Osteocyte (in vitro differentiated cells): ENCODE results near the gene TCERG1L. TPM values are rescaled to one million over a fixed set of nuclear protein-coding genes. Genes with fewer than 3 reads are reported as not detected.

ENCODE experiments used
- DNase-seq: peaks from one replicate; pipeline ENCODE4 v3.0.0; 2021; ENCODE audit warnings: mixed read lengths; ENCODE audit not compliant: unreplicated experiment; ENCODE audit errors: extremely low spot score
- H3K27ac Mint-ChIP-seq: one replicate; pipeline ENCODE4 v1.8.0; 2021; ENCODE audit warnings: mild to moderate bottlenecking, mixed read lengths; ENCODE audit not compliant: unreplicated experiment
- H3K27me3 Mint-ChIP-seq: one replicate; pipeline ENCODE4 v1.8.0; 2021; ENCODE audit warnings: mixed read lengths; ENCODE audit not compliant: unreplicated experiment
- H3K36me3 Mint-ChIP-seq: one replicate; pipeline ENCODE4 v1.8.0; 2021; ENCODE audit warnings: mixed read lengths; ENCODE audit not compliant: unreplicated experiment
- H3K4me1 Mint-ChIP-seq: one replicate; pipeline ENCODE4 v1.8.0; 2021; ENCODE audit warnings: mixed read lengths; ENCODE audit not compliant: unreplicated experiment
- H3K4me3 Mint-ChIP-seq: one replicate; pipeline ENCODE4 v1.8.0; 2021; ENCODE audit warnings: mild to moderate bottlenecking, moderate library complexity, mixed read lengths; ENCODE audit not compliant: unreplicated experiment
- H3K9me3 Mint-ChIP-seq: one replicate; pipeline ENCODE4 v1.8.0; 2021; ENCODE audit warnings: mixed read lengths; ENCODE audit not compliant: unreplicated experiment
- CTCF ChIP-seq: fragments of 200-600 bp; sonication (generic); IDR thresholded peaks from 2 replicates; pipeline ENCODE4 v1.5.0; 2021; ENCODE audit warnings: antibody characterized with exemption, mild to moderate bottlenecking, moderate library complexity
- total RNA-seq: library from RNA; stranded (reverse); gene quantifications from 2 replicates; pipeline ENCODE4 v1.2.1, GENCODE V29; 2021

The TCERG1L gene
- total RNA-seq, 1 donor from 2014 or later, result not detected

GRCh38 chr10:131205556-131205955 lies 106.0 kb downstream of the TCERG1L start:
- Mint-ChIP-seq H3K9me3 (peaks cover 10% of the 10 kb centered on the region), H3K27me3 (no peaks in the 10 kb centered on the region), H3K4me3 (no peak overlapping the region), H3K36me3 (no peaks in the 10 kb centered on the region), H3K27ac (no peak overlapping the region), H3K4me1 (no peaks in the 10 kb centered on the region)
- DNase-seq, result peak; percentile 80
- no peak for TF ChIP-seq CTCF

DNA sequence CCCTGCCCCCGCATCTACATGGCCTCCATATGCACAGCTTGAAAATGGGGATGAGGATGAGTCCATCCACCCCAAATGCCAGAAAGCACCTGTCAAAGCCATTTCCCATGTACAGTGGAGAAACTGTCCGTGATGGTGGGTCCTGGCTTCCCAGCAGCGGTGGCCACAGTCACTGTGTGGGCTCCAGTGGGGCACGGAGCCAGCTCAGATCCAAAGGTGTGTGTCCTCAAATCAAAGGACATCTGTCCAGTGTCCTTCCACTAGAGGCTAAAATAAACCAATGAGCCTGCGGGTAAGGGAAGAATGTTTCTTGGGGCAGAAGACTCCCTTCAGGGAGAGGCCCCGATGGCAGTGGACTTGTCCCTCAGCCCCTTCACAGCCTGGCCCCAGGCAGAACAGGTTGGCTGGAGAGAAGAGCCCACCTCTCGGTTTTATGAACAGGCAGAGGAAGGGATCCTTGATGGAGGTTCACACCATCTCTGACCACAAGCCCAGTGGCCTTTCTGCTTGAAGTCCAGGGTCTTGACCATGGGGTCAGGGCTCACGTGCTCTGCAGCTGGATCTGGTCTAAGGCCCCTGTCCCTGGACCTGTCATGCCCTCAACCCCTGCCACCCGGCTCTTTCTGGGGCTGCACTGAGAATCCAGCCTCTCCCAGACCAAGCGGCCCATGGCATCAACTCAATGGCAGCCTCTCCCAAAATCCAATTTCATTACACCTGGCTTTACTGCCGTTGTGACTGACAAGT lies 106.9 kb downstream of the TCERG1L start:
- DNase-seq, result peak; percentile 80
- no peaks in the 10 kb centered on the region for H3K27me3 Mint-ChIP-seq
- no peak overlapping the region for H3K27ac Mint-ChIP-seq
- H3K4me3 Mint-ChIP-seq, result no peak overlapping the region
- no peak for TF ChIP-seq CTCF
- H3K4me1 Mint-ChIP-seq, result no peaks in the 10 kb centered on the region
- H3K9me3 Mint-ChIP-seq, result peaks cover 15% of the 10 kb centered on the region
- no peaks in the 10 kb centered on the region for H3K36me3 Mint-ChIP-seq

DNA sequence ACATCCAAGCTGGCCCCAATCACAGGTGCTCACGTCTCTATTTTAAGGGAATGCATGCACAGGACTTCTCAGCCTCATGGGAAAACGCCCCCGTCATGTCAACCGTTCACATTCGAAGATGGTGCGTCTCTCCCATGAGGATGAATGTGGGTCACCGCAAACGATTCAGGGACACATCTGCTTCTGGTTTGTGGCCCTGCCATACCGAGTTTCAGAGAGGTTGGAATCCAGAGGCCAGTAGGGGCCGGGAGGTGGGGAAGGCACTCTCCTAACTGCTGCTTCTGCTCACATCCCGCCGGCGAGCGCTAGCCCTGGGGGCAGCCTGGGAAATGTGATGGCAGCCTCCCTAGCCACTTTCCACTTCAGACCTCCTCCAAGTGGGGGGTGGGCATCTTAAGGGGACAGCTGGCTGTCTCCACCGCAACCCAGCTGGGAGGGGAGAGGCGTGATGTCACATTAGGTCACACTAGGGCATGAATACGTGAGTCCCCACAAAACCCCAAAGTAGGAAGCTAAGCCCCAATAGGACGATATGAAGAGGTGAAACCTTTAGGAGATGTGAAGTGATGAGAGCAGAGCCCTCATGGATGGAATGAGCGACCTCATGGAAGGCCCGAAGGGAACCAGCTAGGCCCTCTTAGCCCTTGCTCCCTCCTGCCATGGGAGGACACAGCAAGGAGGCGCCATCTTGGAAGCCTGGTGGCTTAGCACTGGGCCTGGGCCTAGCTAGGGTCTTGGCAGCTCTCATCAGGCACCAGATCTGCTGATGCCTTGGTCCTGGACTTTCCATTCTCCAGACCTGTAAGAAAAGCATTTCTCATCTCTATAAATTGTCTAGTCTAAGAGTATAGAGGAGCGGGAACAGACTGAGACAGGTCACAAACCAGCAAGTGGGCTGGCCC lies 107.8 kb downstream of the TCERG1L start:
- Mint-ChIP-seq H3K4me3 (no peak overlapping the region), H3K4me1 (no peaks in the 10 kb centered on the region), H3K9me3 (peaks cover 22% of the 10 kb centered on the region), H3K27ac (no peak overlapping the region), H3K36me3 (no peaks in the 10 kb centered on the region), H3K27me3 (no peaks in the 10 kb centered on the region)
- TF ChIP-seq CTCF, result no peak
- peak; percentile 75 for DNase-seq

GRCh38 chr10:131202990-131203389 lies 108.5 kb downstream of the TCERG1L start:
- no peak overlapping the region for H3K4me3 Mint-ChIP-seq

More at GRCh38 chr10:131202990-131203389, 108.5 kb downstream of the TCERG1L start:
- no peak overlapping the region for H3K27ac Mint-ChIP-seq
- H3K4me1 Mint-ChIP-seq, result no peaks in the 10 kb centered on the region
- DNase-seq, result peak; percentile 40
- no peak for TF ChIP-seq CTCF
- H3K9me3 Mint-ChIP-seq, result peaks cover 26% of the 10 kb centered on the region
- no peaks in the 10 kb centered on the region for H3K36me3 Mint-ChIP-seq
- no peaks in the 10 kb centered on the region for H3K27me3 Mint-ChIP-seq
